ENCODE results near the gene KIF3A.

The KIF3A gene

DNA sequence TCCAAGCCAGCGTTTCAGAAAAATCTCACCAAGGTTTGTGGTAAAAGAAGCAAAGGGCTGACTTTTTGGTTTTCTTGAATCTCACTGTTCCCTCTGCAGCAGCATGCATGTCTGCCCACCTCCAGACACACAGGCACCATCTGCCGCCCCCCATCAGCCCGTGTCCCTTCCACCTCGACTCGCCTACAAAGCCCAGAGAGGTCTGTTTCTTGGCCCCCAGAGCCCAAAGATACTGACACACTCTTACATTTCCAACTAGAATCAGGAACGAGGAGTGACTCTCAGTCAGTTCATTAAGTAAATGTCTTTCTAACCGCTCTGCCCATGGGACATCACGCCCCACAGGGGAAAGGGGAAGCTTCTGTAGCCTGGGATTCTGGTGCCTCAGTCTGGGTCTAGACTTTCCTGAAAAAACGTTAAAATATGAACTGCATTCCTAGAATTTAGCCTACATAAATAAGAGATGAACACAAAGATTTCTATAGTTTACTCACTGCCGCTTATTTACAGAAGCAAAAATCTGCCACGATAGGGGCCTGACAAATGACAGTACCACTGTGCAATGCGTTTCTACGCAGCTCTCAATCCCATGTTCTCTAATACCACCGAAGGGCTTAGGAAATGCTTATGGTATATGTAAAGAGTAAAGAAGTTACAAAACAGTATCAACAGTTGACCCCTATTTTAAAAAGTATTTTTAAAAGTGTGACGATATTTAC, 59.5 kb downstream of the KIF3A start:
- DNase-seq, result no peak

DNA sequence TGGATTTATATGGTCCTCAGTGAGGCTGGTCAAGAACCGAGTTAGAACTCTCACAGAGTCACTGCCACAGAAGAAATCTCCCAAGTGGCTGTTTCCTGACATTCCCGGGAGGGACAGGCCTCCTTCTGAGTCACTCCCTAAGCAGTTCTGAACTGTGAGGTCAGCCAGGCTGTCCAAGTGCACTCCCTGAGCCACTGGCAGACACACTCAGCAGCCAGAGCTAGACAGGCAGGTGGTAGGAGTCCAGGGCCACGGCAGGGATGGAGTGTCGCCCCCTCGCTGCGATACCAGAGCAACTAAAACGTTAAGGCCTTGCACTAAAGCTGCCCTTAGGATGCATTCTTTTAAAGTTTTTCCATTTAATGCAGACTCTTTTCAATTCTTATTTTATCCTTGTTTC, 60.2 kb downstream of the KIF3A start:
- DNase-seq, result peak; percentile 82

DNA sequence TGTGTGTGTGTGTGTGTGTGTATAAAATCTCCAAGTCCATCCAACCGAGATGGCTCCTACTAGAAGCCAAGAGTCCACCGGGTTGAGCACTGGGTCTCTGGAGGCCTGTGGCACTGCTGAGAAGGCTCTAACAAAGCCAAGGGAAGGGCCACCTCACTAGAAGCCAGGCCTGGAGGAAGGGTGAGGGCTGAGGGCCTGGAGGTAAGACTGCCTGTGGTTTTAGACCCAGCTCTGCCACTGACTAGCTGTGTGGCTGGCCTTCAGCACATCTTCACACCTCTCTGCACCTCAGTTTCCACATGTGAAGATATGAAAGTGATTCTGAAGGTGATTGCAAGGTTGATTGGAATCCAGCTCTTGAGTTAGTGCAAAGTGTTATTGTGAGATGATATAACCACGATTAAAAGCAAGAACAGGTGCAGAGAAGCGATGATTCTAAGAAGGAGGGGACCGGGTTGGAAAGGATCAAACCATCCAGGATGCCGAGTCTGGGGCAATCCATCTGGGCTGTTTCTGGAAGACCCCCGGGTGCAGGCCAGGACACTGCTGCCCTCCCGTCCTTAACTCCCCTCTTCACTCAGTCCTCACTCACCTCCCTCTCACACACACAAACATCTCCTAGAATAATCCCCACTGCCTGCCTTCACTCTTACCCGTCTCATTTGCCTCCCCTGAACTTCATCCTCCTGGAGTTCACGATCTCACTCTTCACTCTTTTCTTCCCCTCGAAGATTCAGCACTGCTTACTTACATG, 61.2 kb downstream of the KIF3A start:
- DNase-seq, result no peak

DNA sequence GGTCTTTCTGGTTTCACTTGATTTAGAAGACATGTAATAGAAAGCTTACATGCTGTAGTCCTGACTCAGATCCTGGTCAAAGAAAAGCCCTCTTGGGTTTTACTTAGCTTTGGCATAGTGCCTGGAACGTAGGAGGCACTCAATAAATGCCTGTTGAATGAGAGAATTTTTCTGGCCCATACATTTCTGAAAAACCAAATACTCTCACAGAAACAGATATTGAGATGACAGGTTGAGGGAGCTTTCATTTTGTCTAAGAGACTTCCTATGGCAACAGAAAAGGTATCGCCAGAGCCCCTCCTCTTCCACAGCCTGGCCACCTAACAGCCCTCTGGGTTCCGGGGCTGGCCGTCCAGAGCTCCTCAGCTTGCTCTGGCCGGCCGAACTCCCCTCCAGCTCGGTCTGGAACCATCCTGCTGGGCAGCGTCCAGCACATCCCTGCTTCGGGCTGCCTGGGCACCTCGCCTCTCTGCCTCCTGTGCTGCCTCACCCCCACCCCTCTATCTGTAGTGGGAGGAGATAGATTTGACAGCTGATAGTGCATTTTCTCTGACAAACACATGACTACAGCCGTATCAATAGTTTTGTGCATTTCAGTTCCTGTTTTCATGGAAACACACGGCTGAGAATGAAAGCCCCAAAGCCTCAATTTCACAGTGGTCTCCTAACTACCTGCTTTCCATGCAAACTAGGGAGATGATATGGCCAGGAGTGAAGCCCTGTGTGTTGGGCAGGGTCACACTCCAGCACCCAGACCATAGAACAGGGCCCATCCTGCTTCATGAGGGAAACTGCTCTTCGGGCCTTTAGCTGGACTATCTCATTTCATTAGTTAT, 62.5 kb downstream of the KIF3A start:
- DNase-seq, result peak; percentile 97

DNA sequence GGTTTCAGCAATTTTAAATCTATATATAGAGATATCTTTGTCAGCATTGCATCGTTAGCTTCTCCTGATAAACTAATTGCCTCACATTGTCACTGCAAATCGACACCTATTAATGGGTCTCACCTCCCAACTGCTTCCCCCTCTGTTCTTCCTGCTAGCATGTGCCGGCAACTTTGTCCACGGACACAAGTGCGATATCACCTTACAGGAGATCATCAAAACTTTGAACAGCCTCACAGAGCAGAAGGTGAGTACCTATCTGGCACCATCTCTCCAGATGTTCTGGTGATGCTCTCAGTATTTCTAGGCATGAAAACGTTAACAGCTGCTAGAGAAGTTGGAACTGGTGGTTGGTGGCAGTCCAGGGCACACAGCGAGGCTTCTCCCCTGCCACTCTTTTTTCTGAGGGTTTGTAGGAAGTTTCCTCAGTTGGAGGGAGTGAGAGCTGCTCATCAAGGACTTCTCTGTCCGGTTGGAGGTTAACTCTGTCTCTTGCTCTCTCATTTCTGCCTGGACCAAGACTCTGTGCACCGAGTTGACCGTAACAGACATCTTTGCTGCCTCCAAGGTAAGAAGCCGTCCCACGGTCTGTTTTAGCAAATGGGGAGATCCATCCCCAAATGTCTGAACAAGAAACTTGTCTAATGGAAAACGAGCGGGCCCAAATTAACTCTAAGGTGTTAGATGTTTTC, 63.3 kb downstream of the KIF3A start, which contains the start of gene IL4:
TSS of gene IL4 (plus strand) at position 51 of the 692 bp plus-strand sequence. CDS start at position 113, 62 bp downstream.
- no peak for DNase-seq

DNA sequence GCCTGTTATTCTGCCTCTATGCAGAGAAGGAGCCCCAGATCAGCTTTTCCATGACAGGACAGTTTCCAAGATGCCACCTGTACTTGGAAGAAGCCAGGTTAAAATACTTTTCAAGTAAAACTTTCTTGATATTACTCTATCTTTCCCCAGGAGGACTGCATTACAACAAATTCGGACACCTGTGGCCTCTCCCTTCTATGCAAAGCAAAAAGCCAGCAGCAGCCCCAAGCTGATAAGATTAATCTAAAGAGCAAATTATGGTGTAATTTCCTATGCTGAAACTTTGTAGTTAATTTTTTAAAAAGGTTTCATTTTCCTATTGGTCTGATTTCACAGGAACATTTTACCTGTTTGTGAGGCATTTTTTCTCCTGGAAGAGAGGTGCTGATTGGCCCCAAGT, 63.9 kb downstream of the KIF3A start:
- no peak for DNase-seq

DNA sequence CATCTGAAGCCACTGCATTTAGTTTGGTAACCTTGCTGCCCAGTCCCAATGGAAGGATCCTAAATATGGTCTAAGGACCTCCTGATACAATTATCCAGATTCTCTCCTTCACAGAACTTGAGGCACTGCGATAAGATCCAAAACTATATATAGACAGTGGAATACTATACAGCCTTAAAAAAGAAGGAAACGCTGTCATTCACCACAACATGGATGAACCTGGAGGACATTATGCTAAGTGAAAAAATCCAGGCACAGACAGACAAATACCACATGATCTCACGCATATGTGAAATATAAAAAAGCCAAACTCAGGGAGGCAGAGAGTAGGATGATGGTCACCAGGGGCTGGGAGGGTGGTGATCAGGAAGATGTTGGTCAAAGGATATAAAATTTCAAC, 66.3 kb downstream of the KIF3A start:
- DNase-seq, result no peak

DNA sequence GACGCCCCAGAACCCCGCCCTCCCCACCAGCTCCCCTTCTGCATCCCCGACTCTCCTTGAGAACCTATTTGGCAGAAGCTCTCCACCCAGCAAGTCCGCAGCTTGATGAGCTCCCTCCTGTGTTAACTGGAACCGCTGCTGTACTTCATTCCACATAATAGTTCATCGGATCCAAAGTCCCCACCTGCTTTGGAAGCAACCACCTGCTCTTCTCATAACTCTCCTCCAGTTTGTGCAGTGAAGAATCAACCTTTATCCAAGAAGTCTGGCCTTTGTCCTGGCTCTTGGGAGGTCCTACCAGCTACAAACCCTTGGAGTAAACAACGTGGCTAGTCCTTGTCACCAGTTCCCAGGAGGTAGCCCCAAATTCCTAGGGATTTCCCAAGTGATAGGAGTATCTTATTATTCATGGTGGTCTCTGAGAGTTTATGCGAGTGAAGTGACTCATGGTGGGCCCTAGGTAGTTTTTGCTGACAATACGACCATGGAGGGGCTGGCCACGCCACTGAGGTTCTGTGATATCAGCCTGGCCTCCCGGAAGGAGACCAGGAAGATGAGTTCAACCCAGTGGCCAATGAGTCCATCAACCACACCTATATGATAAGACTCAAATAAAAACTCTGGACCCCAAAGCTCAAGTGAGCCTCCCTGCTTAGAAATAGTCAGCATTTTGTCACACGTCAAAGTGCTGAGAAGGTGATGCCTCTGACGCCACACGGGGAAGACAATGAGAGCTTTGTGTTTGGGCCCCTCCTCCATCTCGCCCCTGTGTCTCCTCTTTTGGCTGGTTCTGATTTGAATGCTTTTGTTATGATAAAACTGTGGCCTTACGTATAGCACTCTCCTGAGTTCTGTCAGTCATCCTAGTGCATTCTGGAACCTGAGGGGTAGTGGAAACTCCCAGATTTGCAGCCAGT, 67.1 kb downstream of the KIF3A start:
- no peak for DNase-seq

DNA sequence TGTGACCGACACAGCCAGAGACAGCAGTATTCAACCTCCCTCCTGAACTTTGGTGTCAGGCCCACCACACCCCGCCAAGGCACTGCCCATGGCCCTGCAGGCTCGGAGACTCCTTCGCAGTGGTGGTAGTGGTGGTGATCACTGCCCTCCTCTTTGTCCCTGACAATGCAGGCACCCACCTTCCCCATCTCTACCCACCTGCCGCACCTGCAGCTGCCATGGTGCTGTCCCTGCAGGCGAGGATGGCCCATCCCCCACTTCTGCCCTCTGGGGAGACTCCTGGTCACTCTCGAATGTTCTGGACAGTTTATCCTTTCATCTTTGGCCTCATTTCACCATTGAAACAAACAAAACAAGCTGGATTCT, 67.9 kb downstream of the KIF3A start:
- no peak for DNase-seq

DNA sequence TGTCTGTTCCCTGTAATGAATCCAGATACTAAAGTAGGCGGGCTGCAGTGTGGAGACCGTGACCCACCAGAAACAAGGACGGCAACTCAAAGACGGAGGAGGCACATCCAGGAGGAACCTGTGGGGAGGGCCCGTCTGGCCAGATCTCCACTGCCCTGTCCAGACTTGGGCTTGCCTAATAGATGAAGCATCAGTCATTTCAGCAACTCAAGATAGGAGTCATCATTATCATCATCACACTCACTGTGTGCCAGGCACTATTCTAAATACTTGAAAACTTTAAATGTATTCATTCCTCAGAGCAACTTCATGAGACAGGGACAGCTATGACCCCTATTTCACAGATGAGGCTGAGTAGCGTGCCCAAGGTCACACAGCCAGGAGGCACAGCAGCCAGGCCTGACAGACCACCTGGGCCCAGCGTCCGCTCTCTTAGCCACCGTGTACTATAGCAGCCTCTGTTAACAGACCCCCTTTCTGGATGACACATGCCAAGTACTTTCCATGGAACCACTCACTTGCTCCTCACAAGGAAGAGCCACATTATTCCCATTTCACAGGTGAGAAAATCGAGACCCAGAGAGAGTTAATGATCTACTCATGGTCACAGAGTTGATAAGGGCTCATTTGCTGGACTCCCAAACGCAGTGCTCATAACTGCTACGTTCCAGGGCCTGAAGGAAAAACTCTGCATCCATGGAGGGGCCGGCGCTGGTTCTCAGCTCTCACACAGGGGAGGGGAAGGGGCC, 68.5 kb downstream of the KIF3A start:
- DNase-seq, result no peak

DNA sequence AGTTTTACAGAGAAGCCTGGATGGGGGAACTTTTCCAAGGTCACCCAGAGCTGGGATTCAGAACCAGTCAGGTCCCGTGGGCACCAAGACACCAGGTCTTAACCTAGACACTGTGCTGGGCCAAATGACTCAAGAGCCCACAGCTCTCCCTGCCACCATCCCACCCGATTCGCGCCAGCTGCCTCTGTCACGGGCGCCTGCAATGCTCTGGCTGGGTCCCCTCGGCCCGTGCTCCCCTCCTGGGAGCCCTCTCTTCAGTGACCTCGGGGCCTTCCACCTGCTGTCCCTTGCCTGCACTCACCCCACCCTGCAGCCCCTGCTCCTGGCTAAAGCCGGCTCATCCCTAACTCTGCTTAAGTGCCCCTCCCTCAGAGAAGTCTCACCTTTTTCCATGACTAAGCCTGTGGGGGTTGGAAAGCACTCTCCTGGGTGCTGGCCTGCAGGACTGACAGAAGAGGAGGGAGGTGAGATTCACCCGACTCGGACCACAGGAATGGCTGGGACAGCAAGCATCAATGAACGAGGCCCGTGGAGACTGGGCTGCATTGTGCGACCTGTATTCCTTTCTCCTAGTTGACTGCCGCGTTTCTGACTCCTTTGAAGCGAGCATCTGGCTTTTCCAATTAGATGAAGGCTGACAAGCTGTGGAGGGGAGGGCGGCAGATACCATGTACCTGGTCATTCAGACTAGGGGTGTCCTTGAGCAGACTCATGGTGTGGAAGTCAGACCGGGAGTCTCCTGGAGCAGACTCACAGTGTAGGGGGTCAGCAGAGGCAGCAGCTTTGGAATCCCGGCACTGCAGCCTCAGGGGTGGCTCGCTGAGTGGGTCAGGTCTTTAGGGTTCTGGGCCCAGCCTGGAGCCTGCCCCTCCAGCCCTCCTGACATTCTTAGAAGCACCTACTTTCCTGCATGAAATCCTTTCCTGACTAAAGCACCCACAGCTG, 69.3 kb downstream of the KIF3A start:
- DNase-seq, result no peak

DNA sequence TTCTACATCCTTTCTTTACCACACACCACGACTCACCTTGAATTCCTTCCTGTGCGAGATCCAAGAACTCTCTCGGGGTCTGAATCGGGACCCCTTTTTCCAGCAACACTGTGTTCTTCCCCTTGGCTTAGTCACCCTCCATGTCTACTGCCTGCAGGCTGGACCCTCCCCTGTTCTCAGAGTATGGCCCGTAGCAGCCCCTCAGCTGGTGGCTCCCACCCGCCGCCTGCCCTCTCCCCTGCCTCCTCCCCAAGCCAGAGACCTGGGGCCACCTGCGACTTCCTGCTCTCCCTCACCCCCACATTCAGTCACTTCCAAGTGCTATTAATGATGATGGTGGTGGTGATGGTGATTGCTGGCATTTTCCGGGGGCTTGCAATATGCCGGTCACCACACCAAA, 70.0 kb downstream of the KIF3A start:
- no peak for DNase-seq

DNA sequence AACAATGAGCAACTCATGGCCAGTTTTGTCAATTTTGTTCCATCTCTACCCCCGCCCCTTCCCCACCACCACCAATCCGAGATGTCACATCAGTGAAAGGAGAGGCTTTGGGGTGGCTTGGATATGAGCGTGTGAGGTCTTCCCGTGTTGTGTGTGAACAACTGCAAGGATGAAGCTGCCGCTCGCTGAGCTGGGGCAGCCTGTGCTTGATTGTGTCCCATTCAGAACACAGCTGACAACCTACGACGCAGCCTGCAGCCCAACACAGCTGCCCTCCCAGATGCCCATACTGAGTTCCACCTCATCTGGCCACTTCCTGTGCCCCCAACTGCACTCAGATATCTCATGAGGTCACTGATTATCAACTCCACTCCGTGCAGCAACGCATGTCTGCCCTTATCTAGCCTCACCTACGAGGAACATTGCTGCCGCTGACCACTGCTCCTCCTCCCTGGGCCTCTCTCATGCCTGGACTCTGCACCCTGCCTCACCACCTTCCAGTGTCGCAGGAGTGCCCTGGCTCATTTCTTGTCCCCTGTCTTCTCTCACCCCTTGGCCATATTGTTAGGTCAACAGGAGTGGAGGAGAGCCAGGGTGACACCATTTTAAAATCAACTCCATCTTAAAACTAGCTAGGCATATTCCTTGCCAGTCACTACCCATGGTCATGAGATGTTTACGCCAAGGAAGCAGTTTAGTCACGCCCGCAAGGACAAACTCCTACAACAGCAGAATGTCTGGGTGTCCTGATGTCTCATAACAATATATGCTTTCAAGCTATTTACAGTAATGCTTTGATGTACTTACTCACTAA, 70.8 kb downstream of the KIF3A start:
- DNase-seq, result no peak

DNA sequence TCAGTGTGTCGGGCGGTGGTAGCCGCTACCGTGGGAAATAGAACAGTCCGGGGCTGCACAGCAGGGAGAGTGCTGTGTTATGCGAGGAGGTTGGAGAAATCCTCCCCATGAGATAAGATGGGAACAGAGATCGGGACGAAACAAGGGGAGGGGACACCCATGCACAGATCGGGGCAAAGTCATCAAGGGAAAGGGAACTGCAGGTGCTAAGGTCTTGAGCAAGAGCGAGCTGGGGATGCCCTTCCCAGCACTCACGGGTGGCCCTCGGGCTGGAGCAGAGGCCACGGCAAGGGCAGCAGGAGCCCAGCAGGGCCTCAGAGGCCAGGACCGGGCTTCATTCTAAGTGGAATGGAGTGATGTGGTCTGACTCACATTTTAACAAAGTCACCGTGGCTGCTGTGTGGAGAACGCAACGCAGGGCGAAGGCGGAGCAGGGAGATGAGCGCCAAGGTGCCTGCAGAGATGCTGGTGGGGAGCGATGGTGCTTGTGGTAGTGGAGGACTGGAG, 71.7 kb downstream of the KIF3A start:
- DNase-seq, result no peak

DNA sequence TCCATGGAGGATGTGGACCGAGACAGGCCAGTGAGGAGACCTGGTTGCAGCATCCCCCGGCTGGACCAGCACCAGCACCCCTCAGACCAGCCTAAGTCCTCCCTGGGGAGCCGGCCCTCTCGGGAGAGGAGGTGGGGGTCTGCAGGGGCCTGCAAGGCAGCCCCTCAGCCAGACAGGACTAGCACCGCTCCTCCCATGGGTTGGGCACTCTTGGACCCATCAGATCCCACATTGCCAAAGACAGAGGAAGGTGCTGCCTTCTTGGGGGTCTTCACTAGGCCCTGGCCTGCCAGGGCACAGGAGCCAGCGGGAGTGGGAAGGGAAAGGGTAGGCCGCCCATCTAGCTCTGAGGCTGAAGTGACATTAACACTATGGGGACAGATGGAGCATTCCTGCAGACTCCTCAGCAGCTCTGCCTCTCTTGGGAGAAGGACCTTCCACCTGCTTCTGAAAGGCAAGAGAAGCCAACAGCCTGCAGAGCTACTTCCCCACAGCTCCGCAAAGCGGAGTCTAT, 72.6 kb downstream of the KIF3A start:
- DNase-seq, result no peak

DNA sequence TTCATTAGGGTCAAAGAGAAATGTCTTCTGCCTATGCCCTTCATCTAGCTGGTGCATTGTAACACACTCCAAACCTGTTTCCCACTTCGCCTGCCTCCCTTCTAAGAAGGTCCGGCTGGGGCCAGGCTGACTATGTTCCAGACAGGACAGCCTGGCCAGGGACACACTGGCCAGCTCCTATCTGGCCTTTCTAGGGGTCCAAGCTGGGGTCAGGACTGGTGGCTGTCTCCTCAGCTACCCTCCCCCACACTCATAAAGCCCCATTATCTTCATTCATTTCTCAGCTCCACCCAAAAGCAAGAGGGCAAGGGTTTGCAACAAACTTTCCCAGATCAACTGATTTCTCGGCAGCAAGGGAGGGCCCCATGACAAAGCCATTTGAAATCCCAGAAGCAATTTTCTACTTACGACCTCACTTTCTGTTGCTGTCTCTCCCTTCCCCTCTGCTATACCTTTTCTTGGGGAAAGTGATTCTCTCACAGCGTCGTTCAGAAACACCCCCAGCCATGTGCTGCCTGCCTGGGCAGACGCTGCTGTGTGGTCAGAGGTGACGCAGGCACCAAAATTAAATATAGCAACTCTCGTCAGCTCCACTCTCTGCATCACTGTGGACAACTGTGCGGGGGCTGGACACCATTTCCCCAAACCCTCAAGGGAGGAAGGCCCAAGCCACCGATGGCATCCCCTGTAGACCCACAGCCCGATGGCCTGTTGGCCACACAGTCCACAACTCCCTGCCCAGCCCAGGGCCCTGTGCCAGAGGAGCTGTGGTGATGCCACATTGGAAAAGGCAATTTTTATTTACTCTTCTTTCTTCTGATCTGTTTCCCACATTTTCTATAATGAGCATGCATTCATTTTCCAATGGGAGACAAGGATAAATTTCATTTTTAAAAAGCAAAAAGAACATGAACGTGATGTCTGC, 73.3 kb downstream of the KIF3A start:
- no peak for DNase-seq

Data from fibroblast of skin of abdomen (primary cell).